Natural killer cell treated with Interleukin-12 subunit alpha and Interleukin-12 subunit beta and Interleukin-15 and Interleukin-18, amount 100 ng/mL, for 72 hours (primary cell): ENCODE measurements around the gene OR56B1. TPM values are rescaled to one million over a fixed set of nuclear protein-coding genes. Genes with fewer than 3 reads are reported as not detected.

Experiments
- ATAC-seq, 2 donors: fragments of 150-1000 bp; cut with Tn5 transposase in 1 of 2; sonication (Bioruptor Pico), chemical (Tn5 transposase) in 1 of 2; 2 replicates each; pipeline ENCODE4 v1.10.0; 2021
- DNase-seq: peaks from one replicate; pipeline ENCODE4 v3.0.0; 2022; ENCODE audit warnings: low spot score
- H3K27ac Mint-ChIP-seq, 2 donors: 1 replicate in 1 of 2; 2 replicates in 1 of 2; pipeline ENCODE4 v1.8.0; 2022; ENCODE audit warnings: mixed read lengths in 2 of 2, mild to moderate bottlenecking in 1 of 2, moderate library complexity in 1 of 2
- H3K27me3 Mint-ChIP-seq, 2 donors: 1 replicate in 1 of 2; 2 replicates in 1 of 2; pipeline ENCODE4 v1.8.0; 2022; ENCODE audit warnings: mixed read lengths in 2 of 2
- H3K36me3 Mint-ChIP-seq: one replicate; pipeline ENCODE4 v1.8.0; 2022; ENCODE audit warnings: mixed read lengths
- H3K4me1 Mint-ChIP-seq, 2 donors: 1 replicate in 1 of 2; 2 replicates in 1 of 2; pipeline ENCODE4 v1.8.0; 2022; ENCODE audit warnings: low read depth in 2 of 2, mixed read lengths in 2 of 2, mild to moderate bottlenecking in 1 of 2
- H3K4me3 Mint-ChIP-seq: one replicate; pipeline ENCODE4 v1.8.0; 2022; ENCODE audit warnings: mixed read lengths
- H3K9me3 Mint-ChIP-seq: 2 replicates; pipeline ENCODE4 v1.8.0; 2022; ENCODE audit warnings: mixed read lengths
- total RNA-seq, 2 donors: library from RNA; stranded (reverse); gene quantifications; one replicate each; pipeline ENCODE4 v1.2.3, GENCODE V29; 2022

The OR56B1 gene
- total RNA-seq, 2 donors from 2014 or later = 0.21 TPM; not detected in 1

- H3K9me3 Mint-ChIP-seq = no peaks in the 10 kb centered on the region
- H3K27me3 Mint-ChIP-seq = peaks cover 0 to 11% of the 10 kb centered on the region in 2 donors
- H3K27ac Mint-ChIP-seq = no peak overlapping the region
- no peak for ATAC-seq
- H3K4me1 Mint-ChIP-seq = no peaks in the 10 kb centered on the region
- H3K4me3 Mint-ChIP-seq = no peak overlapping the region
- no peaks in the 10 kb centered on the region for H3K36me3 Mint-ChIP-seq
- DNase-seq = no peak
Observed at GRCh38 chr11:5749836-5750235, 13.6 kb downstream of the OR56B1 start.

GRCh38 chr11:5753943-5754342 lies 17.7 kb downstream of the OR56B1 start, which contains the start of gene OR52N4:
TSS of gene OR52N4 (plus strand) at chr11:5754243. CDS start at chr11:5754741, 498 bp downstream.
- no peak within 1 kb of the TSS for H3K27ac Mint-ChIP-seq
- no peak for DNase-seq
- no peak within 1 kb of the TSS for H3K4me3 Mint-ChIP-seq
- H3K4me1 Mint-ChIP-seq = no peaks in the 10 kb centered on the region
- H3K27me3 Mint-ChIP-seq = peaks cover 16 to 19% of the 10 kb centered on the region in 2 donors
- ATAC-seq = no peak
- no peaks in the 10 kb centered on the region for H3K36me3 Mint-ChIP-seq
- no peaks in the 10 kb centered on the region for H3K9me3 Mint-ChIP-seq

- Mint-ChIP-seq H3K9me3 (no peaks in the 10 kb centered on the region), H3K36me3 (no peaks in the 10 kb centered on the region), H3K27me3 (peaks cover under 1 to 7% of the 10 kb centered on the region in 2 donors), H3K4me3 (no peak overlapping the region), H3K4me1 (no peaks in the 10 kb centered on the region), H3K27ac (no peak overlapping the region)
- no peak for DNase-seq
- no peak for ATAC-seq
Observed at GRCh38 chr11:5767056-5767455, 30.8 kb downstream of the OR56B1 start.

- Mint-ChIP-seq H3K27me3 (peaks cover 13 to 37% of the 10 kb centered on the region in 2 donors), H3K4me1 (peaks cover 0 to 5% of the 10 kb centered on the region in 2 donors), H3K9me3 (no peaks in the 10 kb centered on the region), H3K27ac (no peak within 1 kb of the TSS), H3K4me3 (no peak within 1 kb of the TSS), H3K36me3 (no peaks in the 10 kb centered on the region)
- DNase-seq (no peak), ATAC-seq (no peak)
Observed at GRCh38 chr11:5783255-5783654, 47.0 kb downstream of the OR56B1 start, which contains the start of gene OR52N5. TSS of gene OR52N5 (minus strand) at chr11:5783355. CDS start at chr11:5778634, 4,721 bp downstream.

Other genes with a start within 250 kb of the OR56B1 start
- not detected for gene OR52D1, start 247.8 kb upstream of the OR56B1 start, total RNA-seq
- not detected for gene UBQLN3, start 226.5 kb upstream of the OR56B1 start, total RNA-seq
- under 1 TPM in 1 of 2 donors, not detected in 1; 0.17 TPM for gene UBQLNL, start 219.7 kb upstream of the OR56B1 start, total RNA-seq
- not detected for gene OR52H1, start 187.9 kb upstream of the OR56B1 start, total RNA-seq
- gene OR52B6, start 155.6 kb upstream of the OR56B1 start, total RNA-seq = not detected
- under 1 TPM in 1 of 2 donors, not detected in 1; 0.31 TPM for gene TRIM6, start 139.8 kb upstream of the OR56B1 start, total RNA-seq
- gene TRIM34, start 111.4 kb upstream of the OR56B1 start, total RNA-seq = 1 to 10 TPM; 4.3 to 6.2 TPM
- gene TRIM5, start 51.4 kb upstream of the OR56B1 start, total RNA-seq = 10 to 100 TPM; 12.4 to 16.4 TPM
- 100 to 1,000 TPM in 1 of 2 donors, 10 to 100 TPM in 1; 89.3 to 144 TPM for gene TRIM22, start 46.7 kb upstream of the OR56B1 start, total RNA-seq
- under 1 TPM; 0.38 to 0.45 TPM for gene OR52N4, start 17.8 kb downstream of the OR56B1 start, total RNA-seq
- not detected for gene OR52N5, start 46.9 kb downstream of the OR56B1 start, total RNA-seq
- gene OR52N1, start 54.8 kb downstream of the OR56B1 start, total RNA-seq = not detected
- gene OR52N2, start 72.5 kb downstream of the OR56B1 start, total RNA-seq = not detected
- gene OR52E6, start 105.4 kb downstream of the OR56B1 start, total RNA-seq = not detected
- gene OR52E8, start 121.2 kb downstream of the OR56B1 start, total RNA-seq = not detected
- gene OR52E4, start 144.2 kb downstream of the OR56B1 start, total RNA-seq = not detected
- not detected for gene OR52E5, start 156.8 kb downstream of the OR56B1 start, total RNA-seq
- not detected for gene OR56A3, start 205.8 kb downstream of the OR56B1 start, total RNA-seq
- not detected for gene OR56A5, start 232.0 kb downstream of the OR56B1 start, total RNA-seq